Globus pallidus (tissue), 1 donor: Measurements from ENCODE around the gene DBX1.
"Not testable (repeated sequence)": the region's sequence is repeated elsewhere in the genome, so short reads cannot be mapped to it uniquely, and the experiment has no call there.

ENCODE experiments used
- DNase-seq: peaks from one replicate; pipeline ENCODE4 v3.0.0-alpha.2; 2015; ENCODE audit warnings: low spot score

Gene DBX1, protein sequence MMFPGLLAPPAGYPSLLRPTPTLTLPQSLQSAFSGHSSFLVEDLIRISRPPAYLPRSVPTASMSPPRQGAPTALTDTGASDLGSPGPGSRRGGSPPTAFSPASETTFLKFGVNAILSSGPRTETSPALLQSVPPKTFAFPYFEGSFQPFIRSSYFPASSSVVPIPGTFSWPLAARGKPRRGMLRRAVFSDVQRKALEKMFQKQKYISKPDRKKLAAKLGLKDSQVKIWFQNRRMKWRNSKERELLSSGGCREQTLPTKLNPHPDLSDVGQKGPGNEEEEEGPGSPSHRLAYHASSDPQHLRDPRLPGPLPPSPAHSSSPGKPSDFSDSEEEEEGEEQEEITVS

DNA sequence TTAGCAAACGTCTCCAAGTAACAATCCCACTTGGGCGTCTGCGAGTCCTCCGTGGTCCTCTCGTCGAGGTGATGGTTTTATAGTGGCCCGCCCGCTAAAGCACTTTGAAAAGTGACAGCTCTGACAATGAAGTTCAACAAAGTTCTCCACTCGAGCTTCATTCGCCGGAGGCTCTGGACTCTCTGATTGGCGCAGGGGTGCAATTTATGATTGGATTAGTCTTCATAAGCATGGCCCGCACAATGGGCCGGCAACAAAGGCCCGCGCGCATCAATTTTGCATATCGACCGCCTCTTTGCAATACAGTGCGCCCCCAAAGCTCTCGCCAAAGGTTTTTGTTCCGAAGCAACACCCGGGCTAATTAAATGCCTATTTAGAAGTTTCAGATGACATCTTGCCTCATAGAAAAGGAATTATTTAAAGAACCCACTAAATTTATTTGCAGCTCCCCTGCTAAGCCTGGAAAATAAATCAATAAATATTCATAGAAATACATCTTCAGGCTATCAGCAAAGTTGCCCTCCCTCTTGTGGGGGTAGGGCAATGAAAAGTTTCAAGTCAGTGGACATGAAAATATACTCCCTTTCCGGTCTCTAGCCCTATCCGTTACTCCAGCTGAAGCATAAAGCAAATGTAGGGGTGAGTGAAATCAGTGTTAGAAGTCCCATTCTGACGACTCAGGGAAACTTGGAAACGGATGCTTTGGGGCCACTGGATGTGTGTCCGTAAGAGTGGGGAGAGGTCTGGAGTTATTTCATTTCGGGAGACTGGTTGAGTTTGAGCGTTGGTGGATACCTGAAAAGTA is at the start of gene DBX1:
Gene DBX1 (minus strand): TSS at position 51 of the 805 bp plus-strand sequence. CDS start 151 bp downstream, outside the sequence.
- no peak for DNase-seq

DNA sequence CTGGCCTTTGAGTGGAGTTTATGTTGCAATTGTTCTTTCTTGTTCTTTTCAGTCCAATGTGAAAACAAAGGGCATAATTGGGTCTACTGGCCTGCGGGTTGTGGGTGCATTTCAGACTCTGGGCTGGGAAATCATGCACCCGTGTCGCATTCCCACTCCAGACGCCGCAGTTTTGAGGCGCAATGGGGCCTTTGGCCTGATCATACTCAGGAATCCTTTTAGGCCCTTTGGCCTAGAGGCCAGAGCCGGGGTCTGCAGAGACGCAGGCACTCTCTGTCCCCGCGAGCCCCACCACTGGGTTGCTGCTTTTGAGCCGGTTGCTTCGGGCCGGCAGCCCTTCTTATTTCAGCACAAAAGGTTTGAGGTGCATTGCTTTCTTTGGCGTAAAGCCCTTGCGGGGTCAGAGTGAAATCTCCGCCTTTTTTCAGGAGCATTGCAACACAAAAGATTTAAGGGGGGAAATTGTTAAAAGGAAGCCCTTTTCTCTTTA is 48.4 kb upstream of the DBX1 start:
- no peak for DNase-seq

DNA sequence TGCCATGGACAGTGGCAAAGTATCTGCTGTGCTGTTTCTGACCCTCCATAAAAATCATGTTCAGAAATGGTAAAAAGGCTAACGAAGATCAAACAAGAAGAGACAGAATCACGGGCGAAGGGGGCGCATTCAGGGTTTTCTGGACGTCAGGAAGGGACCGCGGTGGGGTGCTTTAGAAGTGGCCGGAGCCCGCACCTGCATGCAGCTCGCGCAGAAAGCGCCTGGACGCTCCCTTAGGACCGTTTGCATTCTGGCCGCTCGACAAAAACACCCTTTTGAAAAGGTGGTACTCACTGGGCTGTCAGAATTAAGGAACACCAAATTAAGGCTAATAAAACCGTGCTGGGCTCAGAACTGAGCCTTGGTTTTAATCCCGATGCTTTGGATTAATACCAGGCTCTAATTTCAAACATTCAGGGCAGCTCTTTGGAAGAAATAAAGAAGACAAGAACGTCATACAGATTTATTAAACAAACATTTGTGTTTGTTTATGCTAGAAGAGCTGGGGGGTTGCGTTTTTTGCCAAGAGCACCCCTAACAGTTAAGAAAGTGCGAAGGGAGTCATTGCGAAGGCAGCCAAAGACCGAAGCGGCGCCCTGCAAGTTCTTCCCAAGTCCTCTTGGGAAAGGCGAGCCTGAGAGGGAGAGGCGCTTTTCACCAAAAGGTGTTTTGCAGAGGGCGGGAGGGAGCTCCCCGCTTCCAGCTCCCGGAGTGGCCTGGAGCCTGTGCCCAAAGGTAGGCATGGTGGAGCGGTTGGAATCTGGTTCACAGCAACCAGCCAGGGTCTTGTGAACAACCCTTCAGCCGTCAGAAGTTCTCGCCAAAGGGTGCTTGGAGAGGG is 47.7 kb upstream of the DBX1 start:
- no peak for DNase-seq

DNA sequence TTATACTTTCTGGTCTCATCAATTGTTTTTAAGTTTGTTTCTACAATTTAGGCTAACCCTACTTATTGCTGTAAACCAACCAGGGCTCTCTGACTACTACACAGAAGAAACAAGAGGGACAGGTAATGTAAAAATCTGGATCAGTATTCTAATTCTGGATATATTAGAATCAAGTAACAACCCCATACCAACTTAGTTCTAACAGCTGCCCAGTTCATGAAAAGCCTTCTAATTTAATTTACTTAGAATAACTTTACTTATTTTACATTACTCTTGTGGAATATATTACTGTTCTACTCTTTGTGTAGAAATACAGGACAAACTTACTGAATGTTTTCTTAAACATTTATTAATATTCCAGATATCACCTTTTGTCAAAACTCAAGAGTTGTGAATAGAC is 45.5 kb upstream of the DBX1 start:
- DNase-seq, result no peak

DNA sequence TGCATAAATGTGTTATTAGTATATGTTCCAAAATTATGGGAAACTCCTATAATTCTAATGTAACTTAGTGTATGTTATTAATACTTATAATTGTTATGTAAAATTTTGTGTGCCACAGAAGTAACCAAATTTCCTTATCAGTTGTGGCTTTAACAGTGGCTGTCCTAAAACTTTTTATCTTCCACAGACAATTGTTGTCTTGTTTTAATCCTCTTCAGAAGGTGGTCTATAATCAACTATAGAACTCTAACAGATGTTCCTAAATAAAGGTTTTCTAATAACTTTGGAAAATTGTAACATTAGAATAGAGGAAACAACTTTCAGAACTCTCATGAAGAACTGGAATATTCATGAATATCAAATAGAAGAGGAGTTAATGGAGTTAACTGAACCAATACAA is 44.4 kb upstream of the DBX1 start:
- no peak for DNase-seq

DNA sequence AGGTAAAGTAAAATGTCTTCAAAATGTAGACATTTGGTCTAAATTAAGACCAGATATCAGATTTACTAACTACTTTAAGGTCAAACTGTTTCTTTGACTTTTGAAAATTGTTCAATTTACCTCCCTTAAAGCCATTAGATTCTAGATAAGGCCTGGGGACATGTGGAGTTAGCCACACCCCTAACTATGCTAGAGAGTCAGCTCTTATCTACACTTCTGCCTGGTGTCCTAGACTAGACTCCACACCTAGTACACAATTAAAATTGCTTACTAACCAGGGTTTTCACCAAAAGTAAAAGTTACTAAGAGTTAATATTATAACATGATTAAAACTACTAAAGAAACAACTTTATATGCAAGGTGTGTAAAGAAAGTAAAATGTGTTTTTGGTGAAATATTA is 43.6 kb upstream of the DBX1 start:
- DNase-seq, result no peak

DNA sequence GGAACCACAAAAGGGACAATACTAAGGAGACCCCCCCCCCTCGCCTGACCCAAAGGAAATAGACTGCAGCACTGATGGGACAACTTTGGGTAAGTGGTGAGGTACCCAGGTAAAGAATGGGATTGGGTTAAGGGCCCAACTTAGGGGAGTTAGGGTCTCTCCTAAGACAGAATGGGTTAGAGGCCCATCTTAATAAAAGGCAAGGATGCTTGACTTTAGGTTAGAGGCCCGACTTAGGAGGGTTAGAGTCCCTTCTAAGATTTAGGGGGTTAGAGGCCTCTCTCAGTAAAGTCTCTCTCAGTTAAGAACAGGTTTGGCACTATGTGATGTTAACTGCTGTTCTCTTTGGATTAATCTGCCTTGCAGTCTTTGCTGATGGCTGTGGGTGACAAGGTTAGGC is 41.0 kb upstream of the DBX1 start:
- no peak for DNase-seq

DNA sequence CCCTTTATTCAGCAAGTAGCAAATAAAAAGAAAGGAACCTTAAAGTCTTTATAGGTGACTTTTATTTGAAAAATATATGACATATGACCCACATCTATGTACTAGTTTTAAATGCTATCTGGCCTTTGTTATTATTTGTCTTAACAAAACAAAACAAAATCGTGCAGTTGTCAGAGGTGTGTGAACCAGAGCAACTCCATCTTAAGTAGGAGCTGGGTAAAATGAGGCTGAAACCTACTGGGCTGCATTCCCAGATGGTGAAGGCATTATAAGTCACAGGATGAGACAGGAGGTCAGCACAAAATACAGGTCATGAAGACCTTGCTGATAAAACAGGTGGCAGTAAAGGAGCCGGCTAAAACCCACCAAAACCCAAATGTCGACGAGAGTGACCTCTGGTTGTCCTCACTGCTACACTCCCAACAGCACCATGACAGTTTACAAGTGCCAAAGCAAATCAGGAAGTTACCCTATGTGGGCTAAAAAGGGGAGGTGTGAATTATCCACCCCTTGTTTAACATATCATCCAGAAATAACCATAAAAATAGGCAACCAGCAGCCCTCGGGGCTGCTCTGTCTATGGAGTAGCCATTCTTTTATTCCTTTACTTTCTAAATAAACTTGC is 40.2 kb upstream of the DBX1 start:
- DNase-seq, result not testable (repeated sequence)

DNA sequence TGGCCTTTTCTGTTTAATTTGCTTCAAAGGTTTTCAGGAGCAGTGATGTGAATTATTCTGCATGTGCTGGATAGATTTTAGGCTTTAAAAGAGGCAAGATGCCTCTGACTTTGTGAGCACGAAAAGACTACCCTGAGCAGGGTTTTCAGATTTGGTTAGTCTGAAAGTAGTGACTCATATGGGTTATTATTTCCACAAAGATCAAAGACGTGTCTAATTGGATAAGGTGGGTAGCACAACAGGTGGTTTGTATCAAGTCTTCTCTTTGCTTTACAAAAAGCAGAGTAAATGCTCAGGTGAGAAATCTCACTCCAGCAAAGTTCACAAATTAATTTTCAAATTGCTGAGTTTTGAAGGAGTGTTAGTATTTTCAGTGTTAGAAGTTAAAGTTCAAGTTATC is 37.6 kb upstream of the DBX1 start:
- no peak for DNase-seq

DNA sequence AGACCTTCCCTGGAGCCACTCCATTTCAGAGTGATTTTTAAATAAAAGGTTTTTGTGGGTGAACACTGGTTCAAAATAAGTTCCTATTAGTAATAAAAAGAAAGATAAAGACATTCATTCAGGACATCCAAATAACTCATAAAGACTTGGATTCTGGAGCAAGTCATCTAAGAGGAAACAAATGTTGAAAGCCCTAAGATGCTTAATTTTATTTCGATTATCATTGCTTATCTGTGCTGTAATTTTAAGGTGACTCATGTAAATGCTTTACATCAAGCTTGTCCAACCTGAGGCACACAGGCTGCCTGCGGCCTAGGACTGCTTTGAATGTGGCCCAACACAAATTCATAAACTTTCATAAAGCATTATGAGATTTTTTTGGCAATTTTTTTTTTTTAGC is 34.2 kb upstream of the DBX1 start:
- DNase-seq, result no peak

DNA sequence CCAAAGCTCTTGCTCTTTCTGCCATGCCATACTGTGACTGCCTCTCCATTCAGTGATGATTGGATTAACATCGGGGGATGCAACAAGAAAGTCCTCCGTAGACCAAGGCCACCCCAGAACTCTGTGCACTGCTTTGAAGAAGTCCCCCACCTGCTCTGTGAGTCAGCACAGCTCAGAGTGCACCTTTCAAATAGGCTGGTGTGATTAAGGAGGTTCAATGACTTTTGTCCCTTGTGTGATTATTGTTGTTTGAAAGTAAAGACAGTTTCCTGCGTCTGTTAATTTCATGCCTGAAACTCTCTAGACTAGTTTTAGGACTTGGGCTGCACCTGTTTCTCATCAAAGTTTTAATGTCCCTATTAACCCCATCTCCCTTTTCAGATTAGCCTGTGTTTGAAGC is 33.0 kb upstream of the DBX1 start:
- no peak for DNase-seq

DNA sequence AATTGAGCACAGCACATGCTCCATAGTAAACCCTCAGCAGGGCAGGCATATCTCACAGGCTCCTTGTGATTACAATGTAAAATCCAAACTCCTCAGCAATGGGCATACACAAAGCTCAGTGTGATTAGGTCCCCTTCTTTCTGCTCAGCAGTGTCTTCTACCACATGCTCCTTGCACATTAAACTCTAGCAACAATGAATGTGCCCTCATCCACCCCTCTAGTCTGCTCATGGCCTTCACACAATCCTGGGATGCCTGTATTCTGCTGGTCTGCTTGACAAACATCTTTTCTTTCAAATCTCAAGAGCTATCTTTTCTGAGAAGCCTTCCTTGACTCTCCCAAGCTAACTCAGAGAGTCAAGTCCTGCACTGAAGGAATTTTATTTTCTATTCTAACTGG is 32.4 kb upstream of the DBX1 start:
- DNase-seq, result no peak

DNA sequence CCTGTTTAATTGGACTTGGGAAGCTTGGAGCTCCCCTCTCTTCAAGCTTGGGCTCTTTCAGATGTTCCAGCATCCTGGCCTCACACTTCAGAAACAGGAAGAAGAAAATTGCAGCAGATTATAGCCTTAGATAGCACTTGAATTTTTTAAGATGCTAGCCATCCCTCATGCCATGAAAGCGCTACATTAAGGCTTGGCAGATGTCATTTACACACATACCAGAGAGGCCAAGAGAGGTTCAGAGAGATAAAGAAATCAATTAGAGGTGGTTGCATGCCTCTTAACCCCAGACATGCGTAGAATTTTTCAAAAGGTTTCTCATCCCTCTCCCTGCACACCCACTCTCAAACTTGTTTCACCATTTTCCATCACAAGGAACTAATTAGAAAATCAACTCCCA is 31.9 kb upstream of the DBX1 start:
- DNase-seq, result no peak

DNA sequence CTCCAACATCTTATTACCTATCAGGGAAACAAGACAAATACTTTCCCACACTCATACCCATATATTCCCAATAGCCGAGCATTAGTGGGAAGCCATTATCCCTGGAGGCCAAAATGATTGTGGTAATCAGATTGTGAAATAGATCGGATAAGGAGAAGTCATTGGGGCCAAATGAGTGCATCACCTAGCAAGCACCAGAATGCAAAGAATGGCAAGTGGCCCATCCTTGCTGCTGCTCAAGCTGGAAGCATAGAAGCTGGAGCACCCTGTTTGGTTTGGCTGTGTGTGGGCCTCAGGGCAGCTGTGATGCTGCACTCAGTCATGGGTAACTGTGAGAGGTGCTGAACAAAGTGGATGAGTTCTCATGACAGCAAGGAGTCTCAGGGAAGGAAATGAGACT is 18.7 kb upstream of the DBX1 start:
- no peak for DNase-seq

DNA sequence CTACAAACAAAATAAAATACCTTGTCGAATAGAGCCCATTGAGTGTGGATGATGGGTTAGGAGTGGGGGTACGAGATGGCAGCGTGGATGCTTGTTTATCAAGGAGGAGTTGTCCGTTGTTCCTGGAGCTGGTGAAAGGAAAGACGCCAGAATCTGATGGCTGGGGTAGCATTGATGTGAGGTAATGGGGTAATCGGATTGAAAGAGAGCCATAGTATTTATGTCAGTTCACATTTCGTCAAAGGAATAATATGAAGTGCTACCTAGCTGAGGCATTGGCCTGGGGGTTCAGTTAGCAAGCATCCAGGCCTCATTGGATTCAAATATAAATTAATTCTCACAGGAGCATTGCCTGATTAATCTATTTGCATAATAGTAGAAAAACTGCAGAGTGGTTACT is 16.9 kb upstream of the DBX1 start:
- DNase-seq, result no peak

DNA sequence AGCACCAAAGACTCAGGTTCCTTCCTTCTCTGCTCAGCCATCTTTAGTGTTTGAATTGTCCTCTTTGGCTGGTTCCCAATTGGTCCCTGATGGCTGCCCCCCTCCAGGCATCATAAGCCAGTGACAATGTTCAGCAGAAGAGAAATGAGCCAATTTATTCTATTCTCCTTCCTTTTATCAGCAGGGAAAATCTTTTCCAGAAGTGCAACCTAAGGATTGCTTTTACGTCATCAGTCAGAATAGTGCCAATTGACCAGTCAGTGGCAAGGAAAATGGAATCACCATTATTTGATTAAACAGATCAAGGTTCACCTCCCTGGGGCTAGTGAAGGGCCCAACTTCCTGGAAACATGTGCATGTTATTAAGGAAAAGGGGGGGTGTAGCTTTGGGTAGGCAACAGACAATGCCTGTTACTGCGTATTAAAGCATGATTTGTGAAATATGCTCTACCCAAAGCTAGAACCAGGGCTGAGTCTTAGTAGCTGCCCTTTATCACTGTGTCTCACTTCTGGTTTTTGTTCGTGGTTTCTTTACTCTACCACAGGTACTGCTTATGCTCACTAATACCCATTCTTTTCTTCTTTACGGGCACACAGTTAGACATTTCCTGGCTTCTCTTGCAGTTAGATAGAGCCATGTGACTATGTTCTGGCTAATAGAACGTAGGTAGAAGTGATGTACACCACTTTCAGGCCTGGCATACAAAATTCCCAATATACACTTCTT is 12.6 kb upstream of the DBX1 start:
- no peak for DNase-seq

DNA sequence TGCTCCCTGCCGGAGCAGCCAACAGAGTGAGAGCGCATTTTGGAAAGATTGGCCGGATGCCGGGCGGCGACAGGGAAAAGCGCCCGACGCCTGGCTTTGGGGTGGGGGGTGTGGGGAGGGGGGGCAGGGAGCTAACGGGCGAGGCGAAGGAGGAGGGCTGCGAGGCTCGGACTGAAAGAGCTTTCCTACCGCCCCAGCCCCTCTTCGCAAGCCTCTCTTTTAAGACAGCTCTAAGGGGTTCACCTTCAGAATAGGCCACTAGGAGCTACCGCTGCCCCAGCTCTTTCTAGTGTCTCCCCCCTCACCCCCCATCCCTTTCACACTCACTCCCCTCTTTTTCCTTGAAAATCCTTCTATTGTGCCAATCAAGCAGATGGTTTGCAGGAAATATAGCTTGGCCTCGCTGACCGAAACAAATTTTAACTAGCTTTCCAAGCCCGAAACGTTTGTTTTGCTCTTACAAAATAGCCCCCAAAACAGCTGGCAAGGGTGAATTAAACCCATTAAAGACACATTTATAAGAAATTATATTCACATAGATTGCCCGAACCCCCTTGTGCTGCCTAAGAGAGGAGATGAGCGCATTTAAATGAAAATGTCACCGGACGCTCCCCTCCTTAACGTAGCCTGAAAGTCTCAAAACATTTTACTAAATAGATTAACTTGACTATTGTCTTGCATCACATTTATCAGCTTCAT is 3.7 kb upstream of the DBX1 start:
- no peak for DNase-seq

DNA sequence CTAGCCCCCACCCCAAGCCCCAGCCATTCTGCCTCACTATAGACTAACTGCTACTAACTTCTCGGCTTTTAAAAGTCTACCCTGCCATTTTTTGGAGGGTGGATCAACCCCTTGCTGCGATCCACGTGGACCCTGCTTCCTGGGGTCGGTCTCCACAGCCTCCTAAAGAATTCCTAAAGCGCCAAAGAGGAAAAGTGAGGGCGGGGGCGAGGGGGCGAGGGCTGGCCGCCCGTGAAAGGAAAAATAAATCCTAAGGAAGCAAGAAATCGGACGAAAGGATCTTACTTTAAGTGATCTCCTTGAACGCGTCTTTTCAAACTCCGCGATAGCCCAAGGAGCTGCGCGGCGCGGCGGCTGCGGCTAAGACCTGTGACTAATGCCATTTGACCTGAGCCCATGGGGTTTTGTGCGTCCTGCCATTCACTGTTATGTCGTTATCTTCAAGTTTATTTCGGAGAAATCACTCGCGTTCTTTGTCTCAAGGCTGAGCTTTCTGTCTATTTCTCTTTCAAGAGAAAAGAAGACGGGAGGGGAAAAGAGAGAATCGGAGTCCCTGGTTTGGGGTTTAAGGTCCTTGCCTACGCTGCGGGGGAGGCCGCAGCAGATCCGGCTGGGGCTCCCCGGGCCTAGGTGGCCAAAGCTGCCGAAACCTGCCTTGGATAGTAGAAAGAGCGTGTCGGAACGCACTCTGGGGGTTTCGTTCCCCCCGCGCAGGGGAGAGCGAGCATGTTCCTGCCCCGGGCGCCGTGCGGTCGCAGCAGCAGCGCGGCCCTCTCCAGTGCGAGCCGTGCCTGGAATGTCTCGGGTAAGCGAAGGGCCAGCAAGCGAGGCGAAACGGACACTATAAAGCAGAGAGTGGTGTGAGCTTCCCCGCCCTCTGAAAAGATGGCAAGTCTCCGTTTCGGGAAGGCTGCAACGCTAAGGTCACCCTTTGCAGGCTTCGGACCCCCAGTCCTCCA is 2.8 kb upstream of the DBX1 start:
- no peak for DNase-seq

DNA sequence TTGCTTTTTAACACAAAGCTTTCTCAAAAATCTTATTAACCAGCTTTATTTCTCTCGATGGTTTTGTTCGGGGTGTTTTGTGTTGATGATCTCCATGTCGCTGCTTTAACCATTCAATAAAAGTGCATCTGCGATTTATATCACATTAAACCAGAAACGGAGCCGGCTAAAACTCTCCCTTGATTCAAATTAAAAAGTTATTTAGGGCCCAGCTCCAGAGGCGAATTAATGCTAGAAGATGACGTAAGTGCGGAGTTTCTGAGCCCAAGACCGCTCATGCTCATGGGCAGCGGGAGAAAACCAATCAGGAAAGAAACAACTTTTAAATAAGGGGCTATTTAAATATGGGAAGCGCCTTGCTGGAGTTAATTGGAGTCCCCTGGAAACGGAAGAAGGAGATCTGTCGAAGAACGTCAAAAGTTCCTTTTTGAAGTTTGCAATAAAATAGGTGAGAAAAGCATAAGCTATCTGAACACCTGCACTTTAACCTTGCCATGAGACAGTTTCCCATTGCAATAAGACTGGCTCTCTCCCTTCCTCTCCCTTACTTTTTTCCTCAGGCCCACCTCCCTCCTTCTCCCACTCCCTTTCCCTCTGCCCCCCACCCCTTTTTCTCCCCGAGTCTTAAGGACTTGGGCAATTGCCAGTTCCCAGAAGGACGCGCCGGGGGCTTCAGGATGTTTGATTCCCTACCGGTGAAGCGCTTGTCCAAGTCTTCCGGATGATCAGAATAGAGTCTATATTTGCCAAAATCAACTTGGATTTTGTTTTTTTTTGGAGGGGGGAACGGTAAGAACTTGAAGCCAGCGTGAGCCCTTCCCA is 1.9 kb upstream of the DBX1 start:
- no peak for DNase-seq
